ENCODE results near the gene ZBP1. TPM values are rescaled to one million over a fixed set of nuclear protein-coding genes. Genes with fewer than 3 reads are reported as not detected.
A peak's percentile ranks its signal among the peaks of the same experiment; 100 is the strongest.

ZBP1 gene
- 1 to 10 TPM in 1 of 3 donors, under 1 TPM in 1, not detected in 1; 0.73 to 2.4 TPM for total RNA-seq

- no peaks in the 10 kb centered on the region for H3K4me1 ChIP-seq
- no peaks in the 10 kb centered on the region for H3K27me3 ChIP-seq
- H3K36me3 ChIP-seq, result no peaks in the 10 kb centered on the region
- intact Hi-C loops (cut with DNase I; ENCODE audit: low total_unique reads), result no loop called here
- peak within 1 kb of the TSS; percentile 25 to 32 for H3K27ac ChIP-seq
- no peak for TF ChIP-seq POLR2A (IDR thresholded peaks at IDR 0.05)
- no peak for TF ChIP-seq POLR2AphosphoS5 (IDR thresholded peaks at IDR 0.05)
- no peak for TF ChIP-seq CTCF (IDR thresholded peaks at IDR 0.05)
- peak within 1 kb of the TSS in 2 of 3 donors; percentile 18 to 28 for H3K4me3 ChIP-seq
- no peak for DNase-seq (ENCODE audit: low spot score in 2 of 2)
- H3K9me3 ChIP-seq, result peaks cover 0 to 7% of the 10 kb centered on the region in 2 donors
Observed at GRCh38 chr20:57620274-57620990, at the start of gene ZBP1. TSS of gene ZBP1 (minus strand) at chr20:57620426. CDS start at chr20:57620295, 131 bp downstream.

GRCh38 chr20:57669632-57670031 lies 49.4 kb upstream of the ZBP1 start:
- Histone ChIP-seq H3K4me3 (no peak overlapping the region), H3K27ac (no peak overlapping the region), H3K4me1 (no peaks in the 10 kb centered on the region), H3K36me3 (no peaks in the 10 kb centered on the region), H3K27me3 (no peaks in the 10 kb centered on the region), H3K9me3 (no peaks in the 10 kb centered on the region)
- DNase-seq (ENCODE audit: low spot score in 2 of 2), result no peak
- no peak for TF ChIP-seq POLR2A (IDR thresholded peaks at IDR 0.05)
- no peak for TF ChIP-seq CTCF (IDR thresholded peaks at IDR 0.05)
- TF ChIP-seq POLR2AphosphoS5 (IDR thresholded peaks at IDR 0.05), result no peak
- intact Hi-C loops (cut with DNase I; ENCODE audit: low total_unique reads), result loop anchor here (10.0 kb wide), 1 partner anchor 415 kb away; no protein-coding TSS in a partner anchor

- H3K27me3 ChIP-seq, result no peaks in the 10 kb centered on the region
- H3K4me1 ChIP-seq, result no peaks in the 10 kb centered on the region
- no peaks in the 10 kb centered on the region for H3K36me3 ChIP-seq
- DNase-seq (ENCODE audit: low spot score in 2 of 2), result no peak
- TF ChIP-seq POLR2A (IDR thresholded peaks at IDR 0.05), result no peak
- no peak overlapping the region for H3K4me3 ChIP-seq
- H3K27ac ChIP-seq, result no peak overlapping the region
- intact Hi-C loops (cut with DNase I; ENCODE audit: low total_unique reads), result loop anchor here (10.0 kb wide), 1 partner anchor 417 kb away; no protein-coding TSS in a partner anchor
- H3K9me3 ChIP-seq, result no peaks in the 10 kb centered on the region
Observed at GRCh38 chr20:57667924-57668782, 47.9 kb upstream of the ZBP1 start.

GRCh38 chr20:57667388-57667787 lies 47.2 kb upstream of the ZBP1 start:
- intact Hi-C loops (cut with DNase I; ENCODE audit: low total_unique reads), result loop anchor here (10.0 kb wide), 1 partner anchor 417 kb away; no protein-coding TSS in a partner anchor
- no peaks in the 10 kb centered on the region for H3K4me1 ChIP-seq
- H3K4me3 ChIP-seq, result no peak overlapping the region
- H3K27ac ChIP-seq, result no peak overlapping the region
- TF ChIP-seq POLR2AphosphoS5 (IDR thresholded peaks at IDR 0.05), result no peak
- TF ChIP-seq CTCF (IDR thresholded peaks at IDR 0.05), result no peak
- no peak for TF ChIP-seq POLR2A (IDR thresholded peaks at IDR 0.05)
- H3K27me3 ChIP-seq, result no peaks in the 10 kb centered on the region
- no peaks in the 10 kb centered on the region for H3K9me3 ChIP-seq
- no peak for DNase-seq (ENCODE audit: low spot score in 2 of 2)
- no peaks in the 10 kb centered on the region for H3K36me3 ChIP-seq

GRCh38 chr20:57666834-57667157 lies 46.6 kb upstream of the ZBP1 start:
- no peaks in the 10 kb centered on the region for H3K36me3 ChIP-seq
- H3K4me3 ChIP-seq, result no peak overlapping the region
- TF ChIP-seq CTCF (IDR thresholded peaks at IDR 0.05) (no peak), POLR2A (IDR thresholded peaks at IDR 0.05) (no peak), POLR2AphosphoS5 (IDR thresholded peaks at IDR 0.05) (no peak)
- no peaks in the 10 kb centered on the region for H3K27me3 ChIP-seq
- no peaks in the 10 kb centered on the region for H3K9me3 ChIP-seq
- DNase-seq (ENCODE audit: low spot score in 2 of 2), result no peak
- intact Hi-C loops (cut with DNase I; ENCODE audit: low total_unique reads), result loop anchor here (10.0 kb wide), 1 partner anchor 418 kb away; no protein-coding TSS in a partner anchor
- H3K4me1 ChIP-seq, result no peaks in the 10 kb centered on the region
- no peak overlapping the region for H3K27ac ChIP-seq

Data from breast epithelium (tissue), 4 donors.